ENCODE measurements around the gene SNTB2. TPM values are rescaled to one million over a fixed set of nuclear protein-coding genes. Genes with fewer than 3 reads are reported as not detected.

The SNTB2 gene
- total RNA-seq, 5 donors from 2014 or later (not counting 1 experiment from before 2014, with no cell fraction given): 13.2 to 23.1 (median 17.3) TPM

GRCh38 chr16:69324585-69325253, 137.8 kb downstream of the SNTB2 start:
- WGBS (ENCODE audit: insufficient coverage): 100% methylated on average over 1 of the region's 10 CpGs
- H3K9me3 ChIP-seq: no peaks in the 10 kb centered on the region
- no peak overlapping the region for H3K4me3 ChIP-seq (ENCODE audit: control insufficient read depth in 1 of 2, extremely low read depth in 1 of 2, low read length in 1 of 2)
- H3K27ac ChIP-seq (ENCODE audit: low read length): no peak overlapping the region
- no peaks in the 10 kb centered on the region for H3K27me3 Mint-ChIP-seq
- H3K4me3 Mint-ChIP-seq: no peak overlapping the region
- H3K9me3 Mint-ChIP-seq: no peaks in the 10 kb centered on the region
- peaks cover 29% of the 10 kb centered on the region for H3K36me3 Mint-ChIP-seq
- peaks cover 33 to 62% of the 10 kb centered on the region in 2 donors for H3K36me3 ChIP-seq (ENCODE audit: control insufficient read depth in 2 of 2, extremely low read depth in 1 of 2, insufficient read depth in 1 of 2, low read length in 1 of 2)
- H3K4me1 ChIP-seq (ENCODE audit: control insufficient read depth in 1 of 2, extremely low read depth in 1 of 2, insufficient read depth in 2 of 2, low read length in 2 of 2): peaks cover 18 to 32% of the 10 kb centered on the region in 2 experiments
- no peak for ATAC-seq (replicated peaks in 1 of 4)
- H3K27ac Mint-ChIP-seq: peak overlapping the region in 1 of 2 donors; percentile 39
- no peak for DNase-seq
- H3K27me3 ChIP-seq (replicated peaks in 1 of 2; ENCODE audit: control insufficient read depth in 2 of 2, extremely low read depth in 1 of 2, insufficient read depth in 2 of 2, low read length in 1 of 2): no peaks in the 10 kb centered on the region
- peaks cover 38 to 53% (median 45%) of the 10 kb centered on the region in 3 donors for H3K4me1 Mint-ChIP-seq
- CTCF ChIA-PET: interaction anchor here in 1 of 2 donors (0.7 kb wide), 1 partner anchor 30 kb away, joined by 3 read pairs; no protein-coding TSS in a partner anchor
- POLR2A ChIA-PET: interaction anchor here in 1 of 2 donors (0.6 kb wide), 1 partner anchor 12 kb away, joined by 3 read pairs; no protein-coding TSS in a partner anchor

DNA sequence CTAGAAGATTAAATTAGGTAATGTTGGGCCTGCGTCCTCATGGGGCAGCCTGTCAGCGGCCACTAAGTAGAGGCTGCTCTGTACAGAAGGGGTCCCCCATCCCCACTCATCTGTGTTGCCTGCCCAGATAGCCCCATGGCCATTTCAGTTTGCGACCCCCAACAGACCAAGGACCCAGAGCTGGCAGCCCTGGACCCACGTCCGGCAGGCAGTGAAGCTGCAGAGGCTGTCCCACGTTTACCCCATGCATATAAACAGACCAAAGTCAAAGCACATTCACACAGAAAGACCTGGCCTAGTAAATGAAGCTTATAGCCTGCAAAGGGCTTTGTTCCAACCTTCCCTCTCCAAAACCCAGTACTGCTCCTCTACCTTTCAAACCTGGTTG, 138.8 kb downstream of the SNTB2 start:
- Histone ChIP-seq H3K4me3 (ENCODE audit: control insufficient read depth in 1 of 2, extremely low read depth in 1 of 2, low read length in 1 of 2) (no peak overlapping the region), H3K4me1 (ENCODE audit: control insufficient read depth in 1 of 2, extremely low read depth in 1 of 2, insufficient read depth in 2 of 2, low read length in 2 of 2) (peaks cover 18 to 36% of the 10 kb centered on the region in 2 experiments), H3K27ac (ENCODE audit: low read length) (no peak overlapping the region), H3K36me3 (ENCODE audit: control insufficient read depth in 2 of 2, extremely low read depth in 1 of 2, insufficient read depth in 1 of 2, low read length in 1 of 2) (peaks cover 22 to 51% of the 10 kb centered on the region in 2 donors), H3K9me3 (no peaks in the 10 kb centered on the region), H3K27me3 (replicated peaks in 1 of 2; ENCODE audit: control insufficient read depth in 2 of 2, extremely low read depth in 1 of 2, insufficient read depth in 2 of 2, low read length in 1 of 2) (no peaks in the 10 kb centered on the region)
- peaks cover 38 to 53% (median 46%) of the 10 kb centered on the region in 3 donors for H3K4me1 Mint-ChIP-seq
- H3K4me3 Mint-ChIP-seq: peak overlapping the region in 1 of 3 donors; percentile 13
- 92% methylated on average over 5 of the region's 6 CpGs for WGBS (ENCODE audit: insufficient coverage)
- ChIA-PET POLR2A (interaction anchor here in 1 of 2 donors (0.6 kb wide), 1 partner anchor 500 kb away, joined by 4 read pairs; no protein-coding TSS in a partner anchor), CTCF (no interaction called here)
- peak overlapping the region in 1 of 2 donors; percentile 52 for H3K27ac Mint-ChIP-seq
- H3K9me3 Mint-ChIP-seq: no peaks in the 10 kb centered on the region
- DNase-seq (no peak), ATAC-seq (replicated peaks in 1 of 4) (no peak)
- peaks cover 25% of the 10 kb centered on the region for H3K36me3 Mint-ChIP-seq
- no peaks in the 10 kb centered on the region for H3K27me3 Mint-ChIP-seq

- H3K27me3 Mint-ChIP-seq: no peaks in the 10 kb centered on the region
- Histone ChIP-seq H3K4me1 (ENCODE audit: control insufficient read depth in 1 of 2, extremely low read depth in 1 of 2, insufficient read depth in 2 of 2, low read length in 2 of 2) (peaks cover 18 to 42% of the 10 kb centered on the region in 2 experiments), H3K36me3 (ENCODE audit: control insufficient read depth in 2 of 2, extremely low read depth in 1 of 2, insufficient read depth in 1 of 2, low read length in 1 of 2) (peaks cover 18 to 46% of the 10 kb centered on the region in 2 donors), H3K27me3 (replicated peaks in 1 of 2; ENCODE audit: control insufficient read depth in 2 of 2, extremely low read depth in 1 of 2, insufficient read depth in 2 of 2, low read length in 1 of 2) (no peaks in the 10 kb centered on the region), H3K4me3 (ENCODE audit: control insufficient read depth in 1 of 2, extremely low read depth in 1 of 2, low read length in 1 of 2) (no peak overlapping the region), H3K27ac (ENCODE audit: low read length) (no peak overlapping the region), H3K9me3 (no peaks in the 10 kb centered on the region)
- H3K9me3 Mint-ChIP-seq: no peaks in the 10 kb centered on the region
- POLR2A ChIA-PET: interaction anchor here in 1 of 2 donors (0.6 kb wide), 1 partner anchor 499 kb away, joined by 4 read pairs; no protein-coding TSS in a partner anchor
- H3K4me3 Mint-ChIP-seq: peak overlapping the region in 1 of 3 donors; percentile 13
- WGBS (ENCODE audit: insufficient coverage): 60% methylated on average over 3 of the region's 7 CpGs
- H3K27ac Mint-ChIP-seq: peak overlapping the region; percentile 8 to 79
- H3K36me3 Mint-ChIP-seq: peaks cover 22% of the 10 kb centered on the region
- ATAC-seq (replicated peaks in 1 of 4): no peak
- DNase-seq: no peak
- CTCF ChIA-PET: interaction anchor here (0.6 kb wide), 2 partner anchors 10 to 428 kb away, joined by 6 to 7 read pairs; no protein-coding TSS in a partner anchor
- H3K4me1 Mint-ChIP-seq: peaks cover 38 to 51% (median 48%) of the 10 kb centered on the region in 3 donors
Measured at GRCh38 chr16:69326172-69326873, 139.4 kb downstream of the SNTB2 start.

- POLR2A ChIA-PET: interaction anchor here in 1 of 2 donors (0.6 kb wide), 1 partner anchor 23 kb away, joined by 5 read pairs; no protein-coding TSS in a partner anchor
Measured at GRCh38 chr16:69327585-69328310, 140.8 kb downstream of the SNTB2 start.

DNA sequence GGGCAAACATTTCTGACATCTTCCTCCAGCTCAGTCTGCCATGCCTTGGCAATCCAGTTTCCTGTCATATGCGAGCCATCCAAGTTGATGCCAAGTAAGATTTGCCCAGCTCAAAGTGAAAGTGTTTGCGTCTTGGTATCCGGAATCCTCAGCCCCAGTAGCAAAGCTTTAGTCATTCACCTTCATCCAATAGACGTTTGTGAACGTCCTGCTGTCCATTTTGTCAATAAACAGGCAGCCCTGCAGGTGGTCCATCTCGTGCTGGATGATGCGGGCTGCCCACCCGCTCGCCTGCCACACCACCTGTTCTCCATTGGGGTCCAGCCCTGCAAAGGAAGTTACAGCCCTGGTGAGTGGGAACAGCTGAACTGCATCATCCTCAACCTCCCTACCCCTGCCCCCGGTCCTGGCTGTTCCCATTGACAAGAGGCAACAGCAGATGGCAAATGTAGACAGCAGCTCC, 141.9 kb downstream of the SNTB2 start:
- no peaks in the 10 kb centered on the region for H3K27me3 ChIP-seq (replicated peaks in 1 of 2; ENCODE audit: control insufficient read depth in 2 of 2, extremely low read depth in 1 of 2, insufficient read depth in 2 of 2, low read length in 1 of 2)
- peaks cover 5 to 43% of the 10 kb centered on the region in 2 donors for H3K36me3 ChIP-seq (ENCODE audit: control insufficient read depth in 2 of 2, extremely low read depth in 1 of 2, insufficient read depth in 1 of 2, low read length in 1 of 2)
- no peak for DNase-seq
- no peaks in the 10 kb centered on the region for H3K9me3 ChIP-seq
- Mint-ChIP-seq H3K4me3 (peak overlapping the region; percentile 72 to 78 (median 76)), H3K4me1 (peaks cover 50 to 62% (median 53%) of the 10 kb centered on the region in 3 donors), H3K9me3 (no peaks in the 10 kb centered on the region), H3K27me3 (no peaks in the 10 kb centered on the region), H3K36me3 (peaks cover 16% of the 10 kb centered on the region), H3K27ac (peak overlapping the region; percentile 59 to 69)
- peak overlapping the region in 1 of 2 donors; percentile 78 for H3K4me3 ChIP-seq (ENCODE audit: control insufficient read depth in 1 of 2, extremely low read depth in 1 of 2, low read length in 1 of 2)
- no peak overlapping the region for H3K27ac ChIP-seq (ENCODE audit: low read length)
- no peak for ATAC-seq (replicated peaks in 1 of 4)
- CTCF ChIA-PET: interaction anchor here in 1 of 2 donors (0.6 to 1.3 kb wide), 2 partner anchors 11 to 43 kb away, joined by 3 read pairs; no protein-coding TSS in a partner anchor
- 48% methylated on average over 8 of the region's 10 CpGs for WGBS (ENCODE audit: insufficient coverage)
- POLR2A ChIA-PET: interaction anchor here in 1 of 2 donors (0.6 kb wide), 1 partner anchor 411 kb away, joined by 3 read pairs; no protein-coding TSS in a partner anchor
- peaks cover 18 to 49% of the 10 kb centered on the region in 2 experiments for H3K4me1 ChIP-seq (ENCODE audit: control insufficient read depth in 1 of 2, extremely low read depth in 1 of 2, insufficient read depth in 2 of 2, low read length in 2 of 2)

More at GRCh38 chr16:69327585-69328310, 140.8 kb downstream of the SNTB2 start:
- Histone ChIP-seq H3K27me3 (replicated peaks in 1 of 2; ENCODE audit: control insufficient read depth in 2 of 2, extremely low read depth in 1 of 2, insufficient read depth in 2 of 2, low read length in 1 of 2) (no peaks in the 10 kb centered on the region), H3K9me3 (no peaks in the 10 kb centered on the region), H3K27ac (ENCODE audit: low read length) (no peak overlapping the region), H3K36me3 (ENCODE audit: control insufficient read depth in 2 of 2, extremely low read depth in 1 of 2, insufficient read depth in 1 of 2, low read length in 1 of 2) (peaks cover 7 to 42% of the 10 kb centered on the region in 2 donors), H3K4me3 (ENCODE audit: control insufficient read depth in 1 of 2, extremely low read depth in 1 of 2, low read length in 1 of 2) (no peak overlapping the region), H3K4me1 (ENCODE audit: control insufficient read depth in 1 of 2, extremely low read depth in 1 of 2, insufficient read depth in 2 of 2, low read length in 2 of 2) (peaks cover 18 to 42% of the 10 kb centered on the region in 2 experiments)
- DNase-seq: no peak
- CTCF ChIA-PET: interaction anchor here in 1 of 2 donors (0.7 kb wide), 1 partner anchor 78 kb away, joined by 3 read pairs; no protein-coding TSS in a partner anchor
- Mint-ChIP-seq H3K27me3 (no peaks in the 10 kb centered on the region), H3K4me1 (peaks cover 43 to 56% (median 48%) of the 10 kb centered on the region in 3 donors), H3K9me3 (no peaks in the 10 kb centered on the region), H3K36me3 (peaks cover 19% of the 10 kb centered on the region), H3K27ac (peak overlapping the region in 1 of 2 donors; percentile 64), H3K4me3 (peak overlapping the region in 1 of 3 donors; percentile 76)
- WGBS (ENCODE audit: insufficient coverage): 86% methylated on average over 6 of the region's 14 CpGs
- no peak for ATAC-seq (replicated peaks in 1 of 4)

All from T-cell (primary cell).